ENCODE results near the gene PDIA5.
A peak's percentile ranks its signal among the peaks of the same experiment; 100 is the strongest.
"Not testable (repeated sequence)": the region's sequence is repeated elsewhere in the genome, so short reads cannot be mapped to it uniquely, and the experiment has no call there.

PDIA5 gene

DNA sequence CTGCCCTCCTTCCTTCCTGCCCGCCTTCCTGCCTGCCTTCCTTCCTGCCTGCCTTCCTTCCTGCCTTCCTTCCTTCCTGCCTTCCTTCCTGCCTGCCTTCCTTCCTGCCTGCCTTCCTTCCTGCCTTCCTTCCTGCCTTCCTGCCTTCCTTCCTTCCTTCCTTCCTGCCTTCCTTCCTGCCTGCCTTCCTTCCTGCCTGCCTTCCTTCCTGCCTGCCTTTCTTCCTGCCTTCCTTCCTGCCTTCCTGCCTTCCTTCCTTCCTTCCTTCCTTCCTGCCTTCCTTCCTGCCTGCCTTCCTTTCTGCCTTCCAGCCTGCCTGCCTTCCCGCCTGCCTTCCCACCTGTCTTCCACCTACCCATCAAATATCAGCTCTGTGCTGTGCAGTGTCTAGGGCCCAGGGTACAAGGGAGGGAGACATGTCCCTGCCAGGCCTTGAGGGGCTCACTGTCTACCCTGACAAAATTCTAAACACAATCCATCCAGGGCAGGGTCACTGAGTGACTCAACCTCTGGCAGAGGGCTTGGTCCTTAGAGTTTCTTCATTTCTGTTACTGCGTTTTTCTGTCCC is 85.1 kb downstream of the PDIA5 start:
- TF ChIP-seq POLR2AphosphoS5 (IDR thresholded peaks at IDR 0.05; ENCODE audit: borderline replicate concordance, low read depth, low read length) = peak; percentile 46; the same call in 1 of the 2 replicates
- H3K27ac ChIP-seq = peak overlapping the region; percentile 100
- H3K4me3 ChIP-seq; H3K9me3 ChIP-seq (ENCODE audit: low read depth, low read length): not testable (repeated sequence)
- DNase-seq (ENCODE audit: low read depth, low spot score) = peak; percentile 86
- H3K36me3 ChIP-seq (ENCODE audit: insufficient read depth, low read length) = peaks cover 84% of the 10 kb centered on the region
- peak overlapping the region; percentile 72 for H3K9ac ChIP-seq (ENCODE audit: insufficient read length)

DNA sequence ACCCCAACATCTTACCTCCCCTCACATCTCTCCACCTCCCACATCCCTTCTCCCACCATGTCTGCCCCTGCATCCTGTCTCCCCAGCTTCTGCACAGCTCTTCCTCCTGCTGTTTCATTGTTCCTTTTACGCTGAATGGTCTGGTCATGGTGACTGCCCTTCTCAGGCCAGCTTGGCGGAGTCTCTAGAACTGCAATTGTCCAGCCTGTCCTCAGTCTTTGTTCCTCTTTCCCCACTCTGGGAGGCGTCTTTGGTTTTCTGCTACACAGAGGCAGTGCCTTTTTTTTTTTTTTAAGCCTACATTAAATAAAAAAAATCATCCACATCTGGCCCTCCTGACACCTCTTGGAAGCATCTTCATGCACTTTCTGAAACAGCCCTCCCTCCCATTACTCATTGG is 85.9 kb downstream of the PDIA5 start:
- TF ChIP-seq FOXP2 (optimal IDR thresholded peaks at IDR 0.05; ENCODE audit: control extremely low read depth, extremely low read length, insufficient read depth) (no peak), POLR2AphosphoS5 (IDR thresholded peaks at IDR 0.05; ENCODE audit: borderline replicate concordance, low read depth, low read length) (no peak; the same call in 1 of the 2 replicates), EZH2 (IDR thresholded peaks at IDR 0.05) (no peak)
- Histone ChIP-seq H3K9me3 (ENCODE audit: low read depth, low read length) (no peaks in the 10 kb centered on the region; the same call in 1 of the 2 replicates), H3K4me3 (no peak overlapping the region), H3K27ac (peak overlapping the region; percentile 100), H3K36me3 (ENCODE audit: insufficient read depth, low read length) (peaks cover 81% of the 10 kb centered on the region), H3K9ac (ENCODE audit: insufficient read length) (peak overlapping the region; percentile 72)
- DNase-seq (ENCODE audit: low read depth, low spot score) = no peak

DNA sequence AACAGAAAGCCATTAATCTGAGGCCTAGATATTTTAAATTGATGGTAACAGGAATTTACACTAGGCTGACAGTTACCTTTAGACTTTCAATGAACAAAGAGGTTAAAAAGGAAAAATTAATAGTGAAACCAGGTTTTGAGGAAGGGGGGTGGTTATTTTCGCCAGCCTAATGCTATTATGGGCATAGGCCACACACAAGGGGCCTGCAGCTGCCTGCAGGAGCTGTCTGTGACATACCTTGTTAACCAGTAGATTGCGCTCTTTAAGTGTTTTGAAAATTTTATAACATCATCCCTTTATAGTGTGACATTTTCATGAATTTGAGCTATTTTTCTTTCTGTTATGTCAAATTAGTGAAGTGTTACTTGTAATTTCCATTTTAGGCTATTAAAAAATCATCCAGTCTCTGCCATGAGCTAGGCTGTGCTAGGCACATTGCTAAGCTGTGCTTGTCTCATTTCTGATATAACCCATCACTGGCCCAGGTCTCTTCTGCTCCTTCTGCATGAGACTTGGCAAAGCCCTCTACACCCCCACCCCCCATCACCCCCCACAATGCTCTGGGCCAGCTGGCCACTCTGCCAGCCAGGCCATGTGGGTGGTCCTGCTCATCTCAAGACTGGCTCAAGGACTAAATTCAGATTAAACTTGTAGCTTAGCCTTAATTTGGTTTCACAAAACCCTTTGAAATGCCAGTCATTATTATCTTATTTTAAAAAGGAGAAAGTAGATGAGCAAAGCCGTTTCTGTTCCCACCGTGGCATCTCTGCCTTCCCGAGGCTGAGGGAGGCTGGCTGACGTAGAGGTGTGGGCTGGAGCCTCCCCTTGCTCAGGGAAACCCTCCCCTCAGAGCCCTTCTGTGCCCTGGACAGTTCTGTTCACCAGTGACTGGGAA is 86.5 kb downstream of the PDIA5 start:
- DNase-seq (ENCODE audit: low read depth, low spot score) = no peak
- TF ChIP-seq FOXP2 (optimal IDR thresholded peaks at IDR 0.05; ENCODE audit: control extremely low read depth, extremely low read length, insufficient read depth) (no peak), EZH2 (IDR thresholded peaks at IDR 0.05) (no peak), POLR2AphosphoS5 (IDR thresholded peaks at IDR 0.05; ENCODE audit: borderline replicate concordance, low read depth, low read length) (0 out of 2 replicates have a peak, but pooled peaks have one; percentile 6)
- peaks cover 78% of the 10 kb centered on the region for H3K36me3 ChIP-seq (ENCODE audit: insufficient read depth, low read length)
- H3K27ac ChIP-seq = peak overlapping the region; percentile 100
- no peaks in the 10 kb centered on the region; the same call in 1 of the 2 replicates for H3K9me3 ChIP-seq (ENCODE audit: low read depth, low read length)
- H3K4me3 ChIP-seq = no peak overlapping the region
- H3K9ac ChIP-seq (ENCODE audit: insufficient read length) = peak overlapping the region; percentile 72

DNA sequence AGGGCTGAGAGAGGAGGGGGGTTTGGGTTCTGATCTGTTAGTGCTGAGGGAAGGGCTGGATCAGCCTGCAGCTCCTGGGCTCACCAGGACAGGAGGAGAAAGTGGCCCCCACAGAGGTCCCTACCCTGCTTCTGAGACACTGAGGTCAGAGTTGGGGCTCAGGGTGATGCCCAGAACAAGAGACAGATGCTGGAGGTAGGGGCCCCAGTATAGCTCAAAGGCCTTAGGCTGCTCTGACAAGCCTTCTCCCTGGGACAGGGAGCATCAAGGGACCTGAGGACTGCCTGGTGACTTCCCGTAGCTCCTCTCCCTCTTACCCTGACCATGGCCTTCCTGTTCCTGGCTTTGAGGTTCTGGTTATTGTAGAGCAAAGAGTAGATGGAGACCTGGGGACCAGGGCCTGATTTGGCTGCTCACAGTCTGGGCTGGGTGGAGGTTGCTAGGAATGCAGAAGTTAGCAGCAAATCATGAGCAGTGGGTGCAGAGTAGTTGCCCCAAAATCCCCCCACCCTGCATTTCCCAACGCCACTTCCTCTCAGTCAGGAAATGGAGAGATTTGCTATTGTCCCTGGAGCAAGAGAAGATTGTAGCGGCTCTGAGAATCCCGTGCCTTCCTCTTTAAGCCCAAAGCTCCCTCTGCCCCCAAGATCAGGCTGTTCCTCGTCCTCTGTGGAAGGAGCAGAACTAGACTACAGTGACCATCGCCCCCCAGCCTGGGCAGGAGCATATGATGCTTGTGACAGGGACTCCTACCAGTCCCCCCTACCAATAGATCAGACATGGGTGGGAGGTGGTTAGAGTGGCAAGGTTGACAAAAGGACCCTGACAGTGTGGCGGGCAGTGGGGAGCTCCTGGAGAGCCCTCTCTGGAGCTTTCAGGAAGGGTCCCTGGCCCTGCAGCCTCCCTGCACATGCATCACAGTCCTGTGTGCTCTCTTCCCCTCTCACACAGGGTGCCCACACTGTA is 87.5 kb downstream of the PDIA5 start:
- Histone ChIP-seq H3K9ac (ENCODE audit: insufficient read length) (peak overlapping the region; percentile 72), H3K36me3 (ENCODE audit: insufficient read depth, low read length) (peaks cover 78% of the 10 kb centered on the region), H3K4me3 (no peak overlapping the region), H3K27ac (peak overlapping the region; percentile 100), H3K9me3 (ENCODE audit: low read depth, low read length) (no peaks in the 10 kb centered on the region; the same call in 1 of the 2 replicates)
- DNase-seq (ENCODE audit: low read depth, low spot score) = no peak
- TF ChIP-seq EZH2 (IDR thresholded peaks at IDR 0.05) (no peak), POLR2AphosphoS5 (IDR thresholded peaks at IDR 0.05; ENCODE audit: borderline replicate concordance, low read depth, low read length) (0 out of 2 replicates have a peak, but pooled peaks have one; percentile 5)

DNA sequence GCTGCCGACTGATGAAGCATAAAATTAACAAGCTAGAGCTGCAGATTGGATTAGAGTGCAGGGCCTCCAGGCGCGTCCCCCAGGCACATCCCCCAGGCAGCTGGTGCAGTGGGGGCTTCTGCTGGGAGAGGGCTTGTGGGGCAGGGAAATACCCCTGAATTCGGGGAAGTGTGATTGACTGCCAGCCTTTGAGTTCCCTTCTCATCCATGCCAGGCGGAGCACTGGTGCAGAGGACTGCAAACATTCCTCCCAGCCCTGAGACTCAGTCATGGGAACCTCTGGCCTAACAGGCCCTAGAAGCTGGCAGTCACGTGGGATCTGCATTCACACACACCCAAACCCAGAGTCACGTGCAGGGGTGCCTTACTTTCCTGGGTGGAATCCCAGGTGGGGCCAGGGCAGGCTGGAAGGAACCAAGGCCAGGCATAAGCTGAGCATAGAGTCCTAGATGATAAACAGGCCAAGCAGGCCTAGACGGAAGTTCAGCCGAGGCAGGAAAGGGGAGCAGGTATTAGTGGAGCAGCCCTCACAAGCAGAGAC is 88.7 kb downstream of the PDIA5 start:
- Histone ChIP-seq H3K9ac (ENCODE audit: insufficient read length) (no peak overlapping the region), H3K27ac (peak overlapping the region; percentile 100), H3K9me3 (ENCODE audit: low read depth, low read length) (no peaks in the 10 kb centered on the region; the same call in 1 of the 2 replicates), H3K36me3 (ENCODE audit: insufficient read depth, low read length) (peaks cover 78% of the 10 kb centered on the region), H3K4me3 (no peak overlapping the region)
- TF ChIP-seq FOXP2 (optimal IDR thresholded peaks at IDR 0.05; ENCODE audit: control extremely low read depth, extremely low read length, insufficient read depth) (no peak), EZH2 (IDR thresholded peaks at IDR 0.05) (no peak), POLR2AphosphoS5 (IDR thresholded peaks at IDR 0.05; ENCODE audit: borderline replicate concordance, low read depth, low read length) (no peak)
- DNase-seq (ENCODE audit: low read depth, low spot score) = no peak

DNA sequence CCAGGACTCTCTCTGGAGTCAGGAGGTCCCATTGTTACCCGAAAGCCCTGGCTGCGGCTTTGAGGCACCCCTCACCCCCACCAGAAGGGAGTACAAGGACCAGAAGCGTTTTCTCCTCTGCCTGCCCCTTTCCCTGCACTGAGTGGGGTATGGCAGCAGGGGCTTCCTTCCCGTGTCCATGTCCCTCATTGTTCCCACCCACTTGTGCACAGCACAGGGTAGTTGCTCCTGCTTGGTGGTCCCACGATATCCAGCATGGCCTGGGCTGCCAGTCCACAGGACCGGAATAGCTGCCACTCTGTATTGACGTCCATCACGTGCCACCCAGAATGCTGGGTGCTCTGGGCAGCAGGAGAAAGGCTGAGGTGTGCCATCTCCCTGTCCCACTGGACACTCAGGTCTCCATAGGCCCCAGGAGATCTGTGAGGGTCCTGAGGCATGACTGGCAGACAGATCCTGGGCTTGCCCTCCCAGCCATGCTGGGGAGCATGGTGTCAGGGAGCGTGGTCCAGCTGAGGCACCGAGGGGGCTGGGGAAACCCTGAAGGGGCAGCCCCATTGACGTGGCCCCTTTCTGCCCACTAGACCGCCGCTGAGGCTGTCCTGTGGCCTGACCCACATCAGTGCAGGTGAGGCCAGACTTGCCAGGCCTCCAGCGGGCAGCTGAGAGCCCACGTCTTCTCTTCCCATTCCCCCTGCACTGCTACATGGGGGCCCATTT is 89.6 kb downstream of the PDIA5 start:
- TF ChIP-seq FOXP2 (optimal IDR thresholded peaks at IDR 0.05; ENCODE audit: control extremely low read depth, extremely low read length, insufficient read depth) = no peak
- TF ChIP-seq EZH2 (IDR thresholded peaks at IDR 0.05) = no peak
- no peak for TF ChIP-seq POLR2AphosphoS5 (IDR thresholded peaks at IDR 0.05; ENCODE audit: borderline replicate concordance, low read depth, low read length)
- Histone ChIP-seq H3K36me3 (ENCODE audit: insufficient read depth, low read length) (peaks cover 78% of the 10 kb centered on the region), H3K9ac (ENCODE audit: insufficient read length) (no peak overlapping the region), H3K9me3 (ENCODE audit: low read depth, low read length) (no peaks in the 10 kb centered on the region), H3K4me3 (no peak overlapping the region), H3K27ac (peak overlapping the region; percentile 100)
- DNase-seq (ENCODE audit: low read depth, low spot score) = no peak

DNA sequence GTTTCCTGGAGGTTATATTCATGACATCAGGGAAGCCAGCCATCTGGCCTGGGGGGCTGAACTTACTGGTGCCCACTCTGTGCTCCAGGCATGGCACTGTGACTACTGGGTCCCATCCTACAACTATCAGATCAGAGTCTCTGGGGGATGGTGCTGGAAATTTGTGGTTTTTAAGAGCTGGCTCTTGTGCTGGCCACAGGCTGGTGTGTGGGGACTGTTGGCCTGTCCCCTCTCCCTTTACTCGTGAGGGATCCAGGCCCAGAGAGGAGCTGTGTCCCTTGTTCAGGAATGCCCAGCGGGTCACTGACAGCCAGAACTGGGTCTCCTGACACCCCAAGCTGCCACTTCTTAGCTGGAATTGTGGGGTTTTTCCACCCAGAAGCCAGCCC is 90.4 kb downstream of the PDIA5 start:
- TF ChIP-seq POLR2AphosphoS5 (IDR thresholded peaks at IDR 0.05; ENCODE audit: borderline replicate concordance, low read depth, low read length) = no peak
- TF ChIP-seq FOXP2 (optimal IDR thresholded peaks at IDR 0.05; ENCODE audit: control extremely low read depth, extremely low read length, insufficient read depth) = no peak
- no peak for TF ChIP-seq EZH2 (IDR thresholded peaks at IDR 0.05)
- Histone ChIP-seq H3K27ac (peak overlapping the region; percentile 100), H3K9me3 (ENCODE audit: low read depth, low read length) (no peaks in the 10 kb centered on the region), H3K9ac (ENCODE audit: insufficient read length) (peak overlapping the region; percentile 4), H3K4me3 (no peak overlapping the region), H3K36me3 (ENCODE audit: insufficient read depth, low read length) (peaks cover 85% of the 10 kb centered on the region)
- DNase-seq (ENCODE audit: low read depth, low spot score) = no peak

All from SK-N-MC (cell line).